ENCODE data around the gene CCR5AS.

DNA sequence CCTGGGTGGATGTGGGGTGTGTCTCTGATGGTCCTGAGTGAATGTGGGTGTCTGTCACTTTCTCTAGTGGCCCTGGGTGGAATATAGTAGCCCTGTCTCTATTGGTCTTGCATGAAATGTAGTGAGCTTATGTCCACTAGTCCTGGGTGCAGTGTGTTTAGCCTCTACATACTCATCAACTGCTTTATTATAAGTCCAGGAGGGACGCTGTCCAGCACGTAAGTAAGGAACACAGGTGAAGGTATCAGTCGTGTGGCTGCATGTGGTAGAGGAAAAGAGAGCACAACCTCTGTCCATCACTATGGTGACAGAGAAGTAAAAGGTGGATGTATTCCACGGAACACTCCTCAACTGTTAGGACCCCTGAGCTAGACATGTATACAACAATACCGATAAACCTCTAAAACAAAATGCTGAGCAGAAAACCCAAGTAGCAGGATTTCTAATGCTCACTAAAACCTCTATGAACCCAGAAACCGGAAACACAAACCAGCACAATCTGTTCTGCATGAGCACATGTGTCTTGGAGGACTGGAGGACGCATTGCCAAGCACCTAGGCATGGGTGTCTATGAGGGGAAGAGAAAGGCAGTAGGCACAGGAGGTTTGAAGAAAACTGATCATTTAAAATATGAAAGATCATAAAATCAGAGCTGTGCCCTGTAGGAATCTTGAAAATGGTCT is 46.8 kb upstream of the CCR5AS start:
- TF ChIP-seq CTCF (IDR thresholded peaks at IDR 0.05) = no peak
- TF ChIP-seq POLR2AphosphoS5 (IDR thresholded peaks at IDR 0.05; ENCODE audit: insufficient read depth in 1 of 2, low read depth in 1 of 2) = no peak
- TF ChIP-seq POLR2A (IDR thresholded peaks at IDR 0.05) = no peak

Data from vagina (tissue), 2 donors.